ENCODE data around the gene ATXN1L.
"Not testable (repeated sequence)": the region's sequence is repeated elsewhere in the genome, so short reads cannot be mapped to it uniquely, and the experiment has no call there.

The ATXN1L gene

DNA sequence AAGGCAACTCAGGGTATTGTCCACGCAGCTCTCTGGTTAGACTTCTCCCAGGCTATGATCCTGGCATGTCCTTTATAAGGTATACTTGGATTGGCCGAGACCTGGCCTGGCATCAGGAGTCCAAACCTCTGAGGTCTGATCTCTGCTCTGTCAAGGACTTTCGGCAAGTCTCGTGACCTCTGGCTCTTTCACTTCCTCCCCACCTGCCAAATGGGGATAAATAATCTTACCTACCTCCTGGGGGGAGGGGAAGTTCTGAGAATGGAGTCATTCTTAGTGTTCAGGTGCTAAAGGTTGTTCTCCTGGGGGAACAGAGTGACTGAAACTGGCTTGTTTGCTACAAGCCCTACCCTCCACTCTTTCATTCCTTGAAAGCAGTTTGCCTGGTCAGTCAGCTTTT, 7.6 kb downstream of the ATXN1L start:
- no peak for DNase-seq

- DNase-seq = no peak
These were observed 8.7 kb downstream of the ATXN1L start for GRCh38 chr16:71854369-71854948.

GRCh38 chr16:71855937-71856662, 10.3 kb downstream of the ATXN1L start:
- DNase-seq = no peak

DNA sequence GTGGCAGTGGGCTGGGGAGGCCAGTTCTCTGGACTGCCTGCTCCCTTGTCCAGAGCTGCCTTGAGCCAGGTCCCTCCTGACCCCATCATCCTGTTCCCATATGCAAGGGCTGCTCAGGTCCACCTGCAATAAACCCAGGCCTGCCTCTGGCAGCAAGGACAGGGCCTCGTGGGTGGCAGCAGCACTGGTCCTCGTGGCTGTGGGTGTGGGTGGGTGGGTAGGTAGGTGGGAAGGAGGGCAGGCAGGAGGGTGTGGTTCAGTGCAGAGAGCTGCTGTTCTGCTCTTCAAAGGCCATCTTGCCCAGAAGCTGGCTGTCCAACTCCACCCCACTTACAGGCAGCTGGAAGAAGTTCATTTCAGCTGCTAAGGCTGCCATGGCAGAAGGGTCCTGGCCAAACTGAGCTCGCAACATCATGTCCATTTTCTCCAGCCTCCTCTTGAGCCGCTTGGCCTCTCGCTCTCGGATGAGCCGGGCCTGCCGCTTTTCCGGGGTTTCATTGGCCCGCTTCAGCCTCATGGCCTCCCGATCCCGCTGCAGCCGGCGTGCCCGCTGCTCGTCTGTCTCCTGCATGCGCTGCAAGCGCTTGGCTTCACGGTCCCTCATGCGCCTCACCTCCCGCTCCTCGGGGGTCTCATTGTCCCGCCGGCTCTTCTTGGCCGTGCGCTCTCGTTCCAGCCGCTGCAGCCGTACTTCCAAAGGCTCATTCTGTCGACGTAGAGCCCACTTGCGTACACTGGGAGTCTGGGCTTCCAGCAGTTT, 14.2 kb downstream of the ATXN1L start:
- no peak for DNase-seq

DNA sequence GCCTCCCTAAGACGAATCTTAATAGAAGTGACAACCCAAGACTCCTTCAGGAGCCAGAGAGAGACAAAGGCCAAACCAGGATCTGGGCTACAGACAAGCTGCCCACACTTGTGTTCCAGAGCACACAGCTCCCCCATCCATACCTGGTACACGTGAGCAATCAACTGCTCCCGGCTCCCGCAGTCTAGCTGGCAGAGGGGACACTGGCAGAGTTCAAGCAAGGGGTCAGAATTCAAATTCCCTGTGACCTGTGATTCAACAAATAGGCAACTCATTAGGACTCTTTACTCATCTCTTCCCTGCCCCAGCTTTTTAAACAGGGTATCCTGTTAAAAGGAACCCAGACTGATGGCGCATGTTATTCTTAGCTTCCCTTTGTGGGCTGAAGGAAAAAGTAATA, 18.2 kb downstream of the ATXN1L start:
- no peak for DNase-seq

DNA sequence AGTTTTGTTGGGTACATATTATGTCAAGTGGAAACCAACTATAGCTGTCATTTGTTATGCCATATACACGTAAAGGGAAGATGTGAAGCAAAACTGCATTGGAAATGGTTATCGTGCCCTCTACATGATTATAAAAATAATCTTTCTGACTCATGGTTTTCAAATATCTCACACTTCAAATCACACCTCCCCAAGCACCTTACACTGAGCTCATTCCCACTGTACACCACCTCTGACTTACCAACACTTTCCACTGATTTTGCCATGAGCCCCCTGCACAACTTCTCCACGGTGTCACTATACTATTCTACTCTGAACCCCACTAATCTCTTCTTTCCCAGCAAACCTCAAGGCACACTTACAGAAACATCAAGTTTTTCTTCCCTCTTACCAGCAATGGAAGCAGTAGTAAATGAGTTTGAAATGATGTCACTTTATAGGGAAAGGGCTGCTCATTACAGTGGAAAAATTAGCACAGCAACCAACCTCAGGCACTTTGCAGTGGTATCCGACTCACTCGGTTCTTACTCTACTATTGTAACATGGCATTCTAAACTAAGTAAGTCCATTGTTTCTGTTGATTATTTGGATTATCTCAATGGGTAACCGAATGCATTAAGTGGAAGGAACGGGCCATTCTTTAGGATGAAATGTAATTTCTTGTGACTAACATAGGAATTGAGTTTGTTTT, 19.5 kb downstream of the ATXN1L start:
- no peak for DNase-seq

GRCh38 chr16:71867175-71867574, 21.4 kb downstream of the ATXN1L start:
- not testable (repeated sequence) for DNase-seq

DNA sequence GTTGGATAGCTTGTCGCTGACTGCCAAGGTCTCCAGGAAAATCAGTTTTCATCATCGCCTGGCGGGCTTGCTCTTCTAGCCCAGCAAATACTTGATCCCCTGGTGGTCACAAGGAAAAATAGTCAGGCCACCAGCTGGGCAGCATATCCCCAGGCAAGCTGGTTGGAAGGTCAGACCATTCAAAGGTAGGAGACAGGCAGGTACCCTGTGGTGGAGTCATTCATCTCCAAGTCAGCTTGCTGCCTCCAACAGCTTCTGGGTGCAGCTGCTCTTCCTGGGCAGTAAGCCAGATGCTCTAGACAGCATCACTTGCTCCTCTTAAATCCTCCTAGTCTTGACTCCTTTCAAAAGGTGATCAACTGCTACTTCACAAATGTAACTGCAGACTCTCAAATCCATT, 22.2 kb downstream of the ATXN1L start:
- DNase-seq = no peak

DNA sequence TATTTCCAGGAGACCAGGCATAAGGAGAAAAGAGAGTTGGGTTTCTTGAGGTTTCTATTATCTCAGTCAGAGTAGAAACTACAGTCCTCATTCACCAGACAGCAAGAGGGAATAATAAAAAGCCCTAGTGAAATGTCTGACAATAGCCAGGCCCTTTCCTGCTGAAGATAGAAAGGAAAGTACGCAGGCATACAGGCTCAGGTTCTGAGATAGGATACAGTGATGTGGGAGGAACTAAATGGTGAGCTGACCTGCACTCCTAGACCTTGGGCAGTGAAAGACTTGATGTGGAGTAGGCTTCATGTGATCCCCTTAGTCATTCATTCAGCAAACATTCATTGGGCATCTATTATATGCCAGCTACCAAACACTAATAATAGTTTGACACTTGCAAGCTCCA, 23.3 kb downstream of the ATXN1L start:
- no peak for DNase-seq

DNA sequence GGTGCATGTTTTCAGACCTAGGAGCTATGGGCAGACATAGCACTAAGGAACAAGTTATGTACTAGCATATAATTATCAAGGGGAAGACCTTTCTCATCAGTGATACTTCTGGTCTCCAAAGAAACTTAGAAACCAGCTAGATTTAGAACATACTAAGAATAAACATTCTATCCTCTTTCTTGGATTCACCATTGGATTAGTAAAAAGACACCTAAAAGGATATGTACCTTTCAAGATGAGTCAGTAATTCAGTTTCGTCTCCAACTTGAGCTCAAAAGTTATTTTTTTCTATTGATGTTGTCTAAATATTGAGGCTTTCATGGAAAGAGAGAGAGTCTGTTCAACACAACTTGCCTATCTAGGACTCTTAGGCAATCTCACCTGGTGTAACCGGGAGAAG, 25.0 kb downstream of the ATXN1L start:
- no peak for DNase-seq

- no peak for DNase-seq
These were observed 27.4 kb downstream of the ATXN1L start for GRCh38 chr16:71873199-71873598.

DNA sequence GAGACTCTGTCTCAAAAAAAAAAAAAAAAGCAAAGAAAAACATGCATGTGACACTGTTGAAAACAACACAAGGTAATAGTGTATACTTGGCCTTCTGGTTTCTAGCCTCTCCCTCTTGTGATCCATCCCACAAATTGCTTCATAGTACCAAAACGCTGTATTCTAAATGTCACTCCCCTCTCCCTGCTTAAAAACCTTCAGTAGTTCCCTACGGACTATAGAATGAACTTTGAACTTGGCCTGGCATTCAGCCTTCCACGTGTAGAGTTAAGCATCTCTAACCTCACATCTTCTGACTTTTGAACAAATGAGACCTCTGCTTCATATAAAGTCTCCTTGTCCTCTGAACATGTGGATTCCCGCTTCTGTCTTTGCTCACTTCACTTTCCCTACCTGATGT, 33.1 kb downstream of the ATXN1L start:
- no peak for DNase-seq

GRCh38 chr16:71880176-71880575, 34.4 kb downstream of the ATXN1L start:
- peak; percentile 61 for DNase-seq

- DNase-seq = peak; percentile 89
These were observed 36.9 kb downstream of the ATXN1L start for GRCh38 chr16:71882505-71883167.

- peak; percentile 41 for DNase-seq
These were observed 37.5 kb downstream of the ATXN1L start for GRCh38 chr16:71883168-71883848.

DNA sequence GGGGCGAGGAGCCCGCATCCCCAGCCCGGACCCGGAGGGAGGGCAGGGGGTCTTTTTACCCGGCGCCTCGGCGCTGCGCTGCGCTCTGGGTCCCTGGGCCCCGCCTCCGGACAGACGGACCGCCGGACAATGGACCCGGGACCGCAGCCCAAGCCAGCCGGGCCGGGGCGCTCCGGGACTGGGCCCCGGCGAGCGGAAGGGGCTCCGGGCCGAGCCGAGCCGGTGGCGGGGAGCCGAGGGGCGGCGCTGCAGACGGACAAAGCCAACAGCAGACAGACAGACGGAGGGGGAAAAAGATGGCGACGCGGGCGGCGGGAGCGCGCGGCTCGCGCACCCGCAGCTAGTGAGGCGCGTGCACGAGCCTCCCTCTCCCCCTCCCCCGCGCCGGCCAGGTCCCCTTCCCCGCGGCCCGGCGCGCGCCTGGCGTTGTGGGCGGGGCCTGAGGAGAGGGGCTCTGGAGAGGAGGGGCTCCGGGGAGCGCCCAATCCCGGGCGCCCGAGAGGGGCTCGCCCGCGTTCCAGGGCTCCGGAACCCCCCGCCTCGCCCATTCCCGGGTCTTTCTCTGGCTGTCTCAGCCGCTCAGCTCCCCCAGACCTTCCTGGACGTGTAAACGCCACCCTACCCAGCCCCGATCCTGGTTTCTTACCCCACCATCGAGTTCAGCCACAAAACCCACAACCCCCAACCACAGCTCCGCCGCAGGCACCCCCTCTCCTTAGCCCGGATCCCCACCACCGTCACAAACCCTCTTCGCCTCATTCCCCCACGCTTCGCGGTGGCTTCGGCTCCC, 38.3 kb downstream of the ATXN1L start, which contains the start of gene ZNF821:
TSS of gene ZNF821 (minus strand) at position 334 of the 790 bp plus-strand sequence. CDS start 4,236 bp downstream, outside the sequence.
- DNase-seq = peak; percentile 84

DNA sequence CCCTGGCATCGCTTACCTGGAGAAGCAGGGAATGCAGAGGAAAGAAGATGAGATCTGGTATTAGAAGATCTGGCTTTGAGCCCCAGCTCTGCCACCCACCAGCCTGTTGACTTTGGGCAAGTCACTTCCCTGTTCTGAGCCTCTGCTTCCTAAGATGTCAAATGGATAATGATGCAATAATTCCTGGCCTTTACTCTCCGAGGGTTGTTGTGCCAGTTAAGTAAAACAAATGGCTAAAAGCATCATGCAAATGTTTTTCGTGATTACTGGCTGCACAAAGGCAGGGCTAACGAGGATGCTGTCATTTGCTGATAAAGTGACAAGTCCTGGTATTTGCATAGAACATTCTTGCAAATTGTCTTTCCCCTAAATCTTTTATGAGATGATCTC, 39.5 kb downstream of the ATXN1L start:
- peak; percentile 52 for DNase-seq

DNA sequence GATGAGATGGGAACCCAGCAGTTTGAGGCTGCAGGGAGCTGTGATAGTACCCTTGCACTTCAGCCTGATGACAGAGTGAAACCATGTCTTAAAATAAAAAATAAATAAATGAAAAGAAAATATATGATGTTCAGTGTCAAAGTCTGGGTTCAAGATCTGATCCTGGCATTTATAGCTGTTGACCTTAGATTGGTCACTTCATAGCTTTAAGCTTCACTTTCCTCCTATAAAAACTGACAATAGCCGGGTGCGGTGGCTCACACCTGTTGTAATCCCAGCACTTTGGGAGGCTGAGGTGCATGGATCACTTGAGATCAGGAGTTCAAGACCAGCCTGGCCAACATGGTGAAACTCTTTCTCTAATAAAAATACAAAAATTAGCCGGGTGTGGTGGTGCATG, 43.4 kb downstream of the ATXN1L start:
- no peak for DNase-seq

DNA sequence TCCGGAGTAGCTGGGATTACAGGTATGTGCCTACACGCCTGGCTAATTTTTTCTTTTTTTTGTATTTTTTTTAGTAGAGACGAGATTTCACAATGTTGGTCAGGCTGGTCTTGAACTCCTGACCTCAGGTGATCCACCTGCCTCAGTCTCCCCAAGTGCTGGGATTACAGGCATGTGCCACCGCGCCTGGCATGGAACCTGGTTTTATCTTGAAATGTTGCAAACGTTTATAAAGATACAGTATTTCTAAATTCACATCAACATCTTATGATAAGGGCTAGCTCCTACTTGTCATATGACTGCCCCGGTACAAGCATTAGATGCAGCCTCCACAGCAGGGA, 48.1 kb downstream of the ATXN1L start:
- no peak for DNase-seq

DNA sequence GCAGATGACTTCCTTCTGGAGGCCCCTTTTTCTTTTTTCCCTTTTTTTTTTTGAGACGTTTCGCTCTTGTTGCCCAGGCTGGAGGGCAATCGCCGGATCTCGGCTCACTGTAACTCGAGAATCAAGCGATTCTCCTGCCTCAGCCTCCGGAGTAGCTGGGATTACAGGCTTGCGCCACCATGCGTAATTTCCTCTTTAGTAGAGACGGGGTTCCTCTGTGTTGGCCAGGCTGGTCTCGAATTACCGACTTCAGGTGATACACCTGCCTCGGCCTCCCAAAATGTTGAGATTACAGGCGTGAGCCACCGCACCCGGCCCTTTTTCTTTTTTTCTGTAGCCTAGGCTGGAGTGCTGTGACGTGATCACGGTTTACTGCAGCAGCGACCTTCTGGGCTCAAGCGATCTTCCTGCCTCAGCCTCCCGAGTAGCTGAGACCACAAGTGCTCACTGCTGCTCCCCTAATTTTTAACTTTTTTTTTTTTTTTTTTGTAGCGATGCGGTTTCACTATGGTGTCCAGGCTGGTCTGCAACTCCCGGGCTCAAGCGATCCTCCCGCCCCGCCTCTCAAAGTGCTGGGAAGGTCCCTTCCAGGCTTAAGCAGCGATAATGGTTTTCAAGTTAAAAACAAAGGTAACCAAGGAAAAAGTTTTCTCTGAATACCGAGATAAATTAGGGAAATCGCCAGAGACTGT, 48.6 kb downstream of the ATXN1L start:
- DNase-seq = peak; percentile 80

All from OCI-M1 (cell line).